ENCODE data around the gene PTGIS. TPM values are rescaled to one million over a fixed set of nuclear protein-coding genes. Genes with fewer than 3 reads are reported as not detected.

PTGIS gene
- total RNA-seq, 1 experiment from 2014 or later, result 20.0 TPM

DNA sequence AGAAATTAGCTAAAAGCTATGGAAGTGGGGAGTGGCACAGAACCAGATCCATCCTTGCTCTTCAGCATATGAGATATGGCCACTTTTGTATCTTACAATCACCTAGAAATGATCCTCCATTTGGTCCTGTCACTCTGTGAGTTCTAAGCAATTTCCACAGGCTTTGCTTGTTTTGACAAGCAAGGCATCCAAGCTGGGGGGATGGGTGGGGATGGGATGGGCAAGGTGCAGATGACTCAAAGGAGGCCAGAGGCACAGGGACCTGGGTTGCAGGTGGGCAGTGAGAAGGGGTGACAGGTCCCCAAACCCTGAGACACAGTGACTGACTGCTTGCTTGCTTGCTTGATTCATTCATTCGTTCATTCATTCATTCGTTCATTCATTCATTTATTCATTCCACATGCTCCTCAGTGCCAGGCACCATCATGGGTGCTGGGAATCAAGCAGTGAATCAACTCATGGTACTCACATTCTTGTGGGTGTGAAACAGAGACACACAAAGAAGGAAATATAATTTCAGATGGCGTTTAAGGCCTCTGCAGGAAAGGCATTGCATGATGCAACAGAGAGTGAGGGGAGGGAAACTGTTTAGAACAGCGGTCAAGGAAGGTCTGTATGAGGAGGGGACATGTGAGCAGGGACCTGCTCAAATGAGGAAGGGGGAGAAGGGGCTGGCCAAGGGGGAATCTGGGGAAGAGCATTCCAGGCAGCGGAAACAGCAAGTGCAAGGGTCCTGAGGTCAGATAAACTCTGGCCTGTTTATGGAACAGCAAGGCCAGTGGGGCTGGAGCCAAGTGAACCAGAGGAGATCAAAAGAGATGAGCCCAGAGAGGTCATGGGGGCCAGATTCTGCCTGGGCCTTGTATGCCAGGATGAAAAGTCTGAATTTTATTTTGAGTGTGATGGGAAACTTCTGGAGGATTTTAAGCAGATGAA, 88.9 kb downstream of the PTGIS start:
- no peak overlapping the region for H2BK5ac ChIP-seq (ENCODE audit: insufficient read length, low read length)
- H3K4me1 ChIP-seq (ENCODE audit: insufficient read depth, low read length), result no peaks in the 10 kb centered on the region
- no peak overlapping the region for H3K56ac ChIP-seq (ENCODE audit: insufficient read length, low read depth, low read length)
- H2AK5ac ChIP-seq (ENCODE audit: insufficient read length, low read length), result no peak overlapping the region
- no peak overlapping the region for H2BK12ac ChIP-seq (ENCODE audit: insufficient read length, low read depth, low read length)
- DNase-seq, result no peak
- no peak overlapping the region for H2AFZ ChIP-seq (ENCODE audit: low read length)
- H3K4me1 Mint-ChIP-seq, result peaks cover 4 to 14% of the 10 kb centered on the region in 2 experiments; a peak in 1 of 4 replicates
- H3K4me3 Mint-ChIP-seq, result no peak overlapping the region
- H3K4me2 ChIP-seq (ENCODE audit: insufficient read depth, insufficient read length, low read length), result no peak overlapping the region
- H2BK20ac ChIP-seq (ENCODE audit: low read depth, low read length, poor library complexity, severe bottlenecking), result no peak overlapping the region
- no peak overlapping the region for H3K14ac ChIP-seq (ENCODE audit: insufficient read depth, low read length)
- H3K23ac ChIP-seq (ENCODE audit: insufficient read length, low read depth, low read length), result no peak overlapping the region
- H4K5ac ChIP-seq (ENCODE audit: insufficient read length, low read depth, low read length), result no peak overlapping the region
- no peak overlapping the region for H3K18ac ChIP-seq (ENCODE audit: insufficient read length, low read depth, low read length)
- H3K27me3 Mint-ChIP-seq (ENCODE audit: low read depth), result peaks cover 21% of the 10 kb centered on the region
- no peak overlapping the region for H3K4ac ChIP-seq (ENCODE audit: low read depth, low read length)
- no peak overlapping the region for H3K9ac ChIP-seq (ENCODE audit: extremely low read depth, insufficient read length, low read length)
- no peaks in the 10 kb centered on the region; a peak in 1 of 5 replicates for H3K9me3 Mint-ChIP-seq
- H3K27ac Mint-ChIP-seq, result no peak overlapping the region
- no CpG with 5 or more reads among the region's 5 CpGs for WGBS (ENCODE audit: extremely low coverage, insufficient read length, low lambda C conversion rate)
- H3T11ph ChIP-seq (ENCODE audit: low read length), result no peak overlapping the region
- no peaks in the 10 kb centered on the region; the same call in 1 of the 2 replicates for H3K27me3 ChIP-seq (ENCODE audit: insufficient read depth, low read length)
- H4K91ac ChIP-seq (ENCODE audit: insufficient read length, low read depth, low read length), result no peak overlapping the region
- H2BK15ac ChIP-seq (ENCODE audit: low read depth, low read length), result no peak overlapping the region
- no peaks in the 10 kb centered on the region for H3K79me2 ChIP-seq (ENCODE audit: insufficient read depth, low read length)
- H3K9me3 ChIP-seq (ENCODE audit: control insufficient read depth, low read depth, low read length), result no peaks in the 10 kb centered on the region
- no peak overlapping the region for H4K8ac ChIP-seq (replicated peaks; ENCODE audit: insufficient read length, low read depth, low read length)
- H4K20me1 ChIP-seq (ENCODE audit: control insufficient read depth, insufficient read depth, insufficient read length), result no peaks in the 10 kb centered on the region
- TF ChIP-seq, protein P1, sequence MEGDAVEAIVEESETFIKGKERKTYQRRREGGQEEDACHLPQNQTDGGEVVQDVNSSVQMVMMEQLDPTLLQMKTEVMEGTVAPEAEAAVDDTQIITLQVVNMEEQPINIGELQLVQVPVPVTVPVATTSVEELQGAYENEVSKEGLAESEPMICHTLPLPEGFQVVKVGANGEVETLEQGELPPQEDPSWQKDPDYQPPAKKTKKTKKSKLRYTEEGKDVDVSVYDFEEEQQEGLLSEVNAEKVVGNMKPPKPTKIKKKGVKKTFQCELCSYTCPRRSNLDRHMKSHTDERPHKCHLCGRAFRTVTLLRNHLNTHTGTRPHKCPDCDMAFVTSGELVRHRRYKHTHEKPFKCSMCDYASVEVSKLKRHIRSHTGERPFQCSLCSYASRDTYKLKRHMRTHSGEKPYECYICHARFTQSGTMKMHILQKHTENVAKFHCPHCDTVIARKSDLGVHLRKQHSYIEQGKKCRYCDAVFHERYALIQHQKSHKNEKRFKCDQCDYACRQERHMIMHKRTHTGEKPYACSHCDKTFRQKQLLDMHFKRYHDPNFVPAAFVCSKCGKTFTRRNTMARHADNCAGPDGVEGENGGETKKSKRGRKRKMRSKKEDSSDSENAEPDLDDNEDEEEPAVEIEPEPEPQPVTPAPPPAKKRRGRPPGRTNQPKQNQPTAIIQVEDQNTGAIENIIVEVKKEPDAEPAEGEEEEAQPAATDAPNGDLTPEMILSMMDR (conservative IDR thresholded peaks at IDR 0.05), result no peak
- no peak overlapping the region for H2BK120ac ChIP-seq (ENCODE audit: low read depth, low read length, poor library complexity, severe bottlenecking)
- no peak overlapping the region for H3K27ac ChIP-seq (ENCODE audit: insufficient read length, low read depth, low read length)
- H3K36me3 Mint-ChIP-seq (ENCODE audit: insufficient read depth in 1 of 3, low read depth in 3 of 3), result peaks cover 0 to 5% (median 2%) of the 10 kb centered on the region in 3 experiments; a peak in 3 of 7 replicates
- H3K23me2 ChIP-seq (ENCODE audit: insufficient read length, low read depth, low read length, poor library complexity, severe bottlenecking), result peaks cover 10% of the 10 kb centered on the region
- H3K79me1 ChIP-seq (ENCODE audit: insufficient read depth, low read depth, low read length, poor library complexity, severe bottlenecking), result no peaks in the 10 kb centered on the region

Measured in H9 (cell line).